RWPE2 (cell line): ENCODE results near the gene PIEZO1.

Experiments used
- ATAC-seq: fragments of 200-7000 bp; cut with Tn5 transposase; 3 replicates; pipeline ENCODE4 v1.9.1; 2021; ENCODE audit warnings: low read depth
- DNase-seq: peaks from one replicate; pipeline ENCODE4 v3.0.0-alpha.2; 2020; ENCODE audit warnings: low spot score
- H3K27ac ChIP-seq: fragments of 450-650 bp; 2 replicates; pipeline ENCODE4 v1.5.1; 2017; ENCODE audit warnings: mild to moderate bottlenecking; ENCODE audit not compliant: poor library complexity, severe bottlenecking
- H3K27me3 ChIP-seq: fragments of 250-450 bp; sonication (Bioruptor Pico); 2 replicates; pipeline ENCODE4 v1.5.1; 2021; ENCODE audit warnings: mild to moderate bottlenecking, moderate library complexity; ENCODE audit not compliant: insufficient read depth, poor library complexity, severe bottlenecking
- H3K36me3 ChIP-seq: fragments of 250-450 bp; sonication (Bioruptor Pico); 2 replicates; pipeline ENCODE4 v1.5.1; 2020; ENCODE audit warnings: low read depth, mild to moderate bottlenecking, moderate library complexity
- H3K4me1 ChIP-seq: fragments of 250-450 bp; sonication (Bioruptor Pico); 2 replicates; pipeline ENCODE4 v1.5.1; 2021; ENCODE audit warnings: mild to moderate bottlenecking, moderate library complexity; ENCODE audit not compliant: insufficient read depth, poor library complexity, severe bottlenecking
- H3K4me3 ChIP-seq: fragments of 250-450 bp; sonication (Bioruptor Pico); 2 replicates; pipeline ENCODE4 v1.5.1; 2021; ENCODE audit warnings: mild to moderate bottlenecking, moderate library complexity; ENCODE audit not compliant: severe bottlenecking
- H3K9me3 ChIP-seq: fragments of 250-450 bp; sonication (Bioruptor Pico); 2 replicates; pipeline ENCODE4 v1.5.1; 2021; ENCODE audit warnings: mild to moderate bottlenecking, moderate library complexity; ENCODE audit not compliant: severe bottlenecking
- TF ChIP-seq, protein P1 (sequence below): fragments of 450-650 bp; IDR thresholded peaks from one replicate; pipeline ENCODE4 v1.5.1; 2017; ENCODE audit warnings: mild to moderate bottlenecking, moderate library complexity; ENCODE audit not compliant: poor library complexity, severe bottlenecking

The PIEZO1 gene

DNA sequence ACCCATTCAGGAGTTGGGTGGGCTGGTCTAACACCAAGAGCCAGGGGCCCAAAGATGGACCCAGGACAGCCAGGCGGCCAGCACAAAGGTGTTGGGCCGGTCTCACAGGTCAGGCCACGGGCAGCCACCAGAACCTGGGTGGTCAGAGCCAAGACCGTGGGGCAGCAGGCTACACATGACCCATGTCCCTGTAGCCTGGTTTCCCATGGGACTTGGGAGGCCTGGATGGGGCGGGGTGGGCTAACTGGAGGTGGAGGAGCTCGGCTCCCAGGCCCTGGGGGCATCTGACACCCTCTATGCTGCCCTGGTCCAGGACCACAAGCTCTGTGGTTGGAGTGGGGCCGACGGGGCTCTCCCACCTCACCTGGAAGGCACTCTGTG is 61.5 kb downstream of the PIEZO1 start:
- ATAC-seq: no peak
- no peaks in the 10 kb centered on the region for H3K27me3 ChIP-seq
- H3K4me1 ChIP-seq: no peaks in the 10 kb centered on the region
- H3K36me3 ChIP-seq: peaks cover 89% of the 10 kb centered on the region
- DNase-seq: no peak
- TF ChIP-seq, protein P1, sequence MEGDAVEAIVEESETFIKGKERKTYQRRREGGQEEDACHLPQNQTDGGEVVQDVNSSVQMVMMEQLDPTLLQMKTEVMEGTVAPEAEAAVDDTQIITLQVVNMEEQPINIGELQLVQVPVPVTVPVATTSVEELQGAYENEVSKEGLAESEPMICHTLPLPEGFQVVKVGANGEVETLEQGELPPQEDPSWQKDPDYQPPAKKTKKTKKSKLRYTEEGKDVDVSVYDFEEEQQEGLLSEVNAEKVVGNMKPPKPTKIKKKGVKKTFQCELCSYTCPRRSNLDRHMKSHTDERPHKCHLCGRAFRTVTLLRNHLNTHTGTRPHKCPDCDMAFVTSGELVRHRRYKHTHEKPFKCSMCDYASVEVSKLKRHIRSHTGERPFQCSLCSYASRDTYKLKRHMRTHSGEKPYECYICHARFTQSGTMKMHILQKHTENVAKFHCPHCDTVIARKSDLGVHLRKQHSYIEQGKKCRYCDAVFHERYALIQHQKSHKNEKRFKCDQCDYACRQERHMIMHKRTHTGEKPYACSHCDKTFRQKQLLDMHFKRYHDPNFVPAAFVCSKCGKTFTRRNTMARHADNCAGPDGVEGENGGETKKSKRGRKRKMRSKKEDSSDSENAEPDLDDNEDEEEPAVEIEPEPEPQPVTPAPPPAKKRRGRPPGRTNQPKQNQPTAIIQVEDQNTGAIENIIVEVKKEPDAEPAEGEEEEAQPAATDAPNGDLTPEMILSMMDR: no peak
- H3K27ac ChIP-seq: no peak overlapping the region
- no peaks in the 10 kb centered on the region for H3K9me3 ChIP-seq
- no peak overlapping the region for H3K4me3 ChIP-seq

DNA sequence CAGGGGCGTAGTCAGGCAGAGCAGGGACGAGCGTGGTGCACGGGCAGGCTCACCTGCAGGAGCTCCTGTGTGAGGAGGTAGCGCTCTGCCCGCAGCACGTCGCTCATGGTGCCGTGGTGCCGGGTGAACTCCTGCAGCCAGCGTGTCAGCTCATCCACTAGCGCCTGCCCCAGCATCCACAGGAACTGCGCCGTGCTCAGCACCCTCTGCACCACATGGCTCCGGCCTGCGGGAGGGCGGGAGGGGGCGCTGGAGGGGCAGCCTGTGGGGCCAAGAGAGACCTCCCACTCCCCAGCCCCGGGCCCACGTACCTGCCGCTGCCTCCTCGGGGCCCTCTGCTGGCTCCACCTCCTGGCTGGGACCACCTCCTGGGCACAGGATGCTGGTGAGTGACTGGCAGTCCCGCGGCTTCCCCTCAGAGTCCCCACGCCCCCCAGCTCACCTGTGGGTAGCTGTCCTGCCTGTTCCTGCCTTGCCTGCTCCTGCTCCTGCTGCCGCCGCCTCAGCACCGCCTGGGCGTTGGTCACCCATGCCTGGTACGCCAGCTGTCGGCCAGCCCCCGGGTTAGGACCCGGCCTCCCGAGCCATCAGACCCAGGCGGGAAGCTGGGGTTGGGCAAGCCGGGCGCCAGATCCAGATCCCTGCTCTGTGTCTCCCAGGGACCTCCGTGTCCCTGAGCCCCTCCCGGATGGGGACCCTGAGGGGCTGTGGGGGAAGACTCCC is 62.1 kb downstream of the PIEZO1 start:
- Histone ChIP-seq H3K36me3 (peaks cover 95% of the 10 kb centered on the region), H3K27ac (no peak overlapping the region), H3K9me3 (no peaks in the 10 kb centered on the region), H3K4me3 (no peak overlapping the region), H3K27me3 (no peaks in the 10 kb centered on the region), H3K4me1 (no peaks in the 10 kb centered on the region)
- ATAC-seq (no peak), DNase-seq (no peak)
- TF ChIP-seq, protein P1: no peak

DNA sequence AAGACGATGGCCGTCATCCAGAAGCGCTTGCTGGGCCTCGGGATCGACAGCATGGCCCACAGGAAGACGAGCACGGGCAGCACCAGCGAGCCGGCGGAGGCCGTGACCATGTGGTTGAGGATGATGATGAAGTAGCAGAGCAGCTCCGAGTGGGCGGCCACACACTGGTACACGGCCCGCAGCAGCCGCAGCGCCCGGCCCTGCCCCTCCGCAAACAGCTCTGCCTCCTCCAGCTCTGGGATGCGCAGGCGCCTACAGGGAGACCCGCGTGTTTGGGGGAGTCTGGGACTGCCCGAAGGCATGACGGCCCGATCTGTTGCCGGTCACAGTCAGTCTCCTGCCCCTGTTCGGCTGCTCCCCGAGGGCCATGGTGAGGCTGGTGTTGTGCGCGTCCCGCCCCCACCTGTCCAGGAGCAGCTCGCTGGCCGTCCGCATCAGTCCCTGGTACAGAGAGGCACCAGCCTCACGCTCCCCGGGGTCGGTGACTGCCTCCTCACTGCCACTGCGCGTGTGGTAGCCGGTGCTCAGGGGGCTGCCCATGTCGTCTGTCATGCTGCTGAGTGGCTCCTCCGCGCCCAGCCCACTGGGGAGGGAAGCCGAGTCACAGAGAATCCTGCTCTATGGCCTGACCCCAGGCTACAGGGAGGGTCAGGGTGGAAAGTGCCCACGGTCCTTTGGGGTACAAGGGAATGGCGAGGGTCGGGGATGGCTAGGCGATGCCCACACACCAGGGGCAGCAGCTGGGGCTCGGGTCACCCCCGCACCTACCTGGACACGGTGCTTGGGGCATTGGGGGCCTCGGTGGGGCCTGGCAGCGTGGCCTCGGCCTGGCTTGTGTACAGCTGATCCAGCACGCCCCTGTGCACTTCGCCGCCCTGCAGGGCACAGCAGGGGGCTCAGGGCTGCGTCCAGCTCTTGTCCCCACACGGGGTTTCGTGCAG is 62.9 kb downstream of the PIEZO1 start:
- TF ChIP-seq, protein P1: no peak
- H3K4me1 ChIP-seq: no peaks in the 10 kb centered on the region
- H3K4me3 ChIP-seq: no peak overlapping the region
- no peak for ATAC-seq
- H3K27me3 ChIP-seq: no peaks in the 10 kb centered on the region
- H3K27ac ChIP-seq: no peak overlapping the region
- H3K9me3 ChIP-seq: no peaks in the 10 kb centered on the region
- no peak for DNase-seq
- H3K36me3 ChIP-seq: peaks cover 95% of the 10 kb centered on the region

DNA sequence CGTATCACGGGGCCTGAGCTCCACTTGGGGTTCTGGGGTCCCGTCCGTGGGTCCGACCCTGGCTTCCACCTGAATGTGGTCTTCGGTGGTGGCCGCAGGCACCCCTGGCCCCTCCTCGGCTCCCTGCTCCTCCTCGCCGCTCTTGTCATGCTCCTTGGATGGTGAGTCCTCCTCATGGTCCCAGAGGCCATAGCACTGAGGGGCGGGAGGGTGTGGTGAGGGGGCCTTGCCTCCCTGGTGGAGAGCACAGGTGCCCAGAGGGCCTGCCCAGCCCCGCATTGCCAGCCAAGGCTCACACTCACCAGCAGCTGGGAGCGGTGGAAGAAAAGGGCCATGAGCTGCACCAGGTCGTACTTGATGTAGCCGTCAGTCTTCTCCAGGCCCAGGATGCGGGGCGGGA is 63.8 kb downstream of the PIEZO1 start:
- H3K4me1 ChIP-seq: no peaks in the 10 kb centered on the region
- no peak overlapping the region for H3K4me3 ChIP-seq

More for the DNA sequence above, 63.8 kb downstream of the PIEZO1 start:
- no peaks in the 10 kb centered on the region for H3K27me3 ChIP-seq
- no peak for DNase-seq
- TF ChIP-seq, protein P1: no peak
- no peak for ATAC-seq
- H3K9me3 ChIP-seq: no peaks in the 10 kb centered on the region
- H3K36me3 ChIP-seq: peaks cover 95% of the 10 kb centered on the region
- no peak overlapping the region for H3K27ac ChIP-seq
